ENCODE data around the gene ECE1.

The ECE1 gene

GRCh38 chr1:21322681-21323016, 32.4 kb upstream of the ECE1 start:
- H3K36me3 ChIP-seq (replicated peaks), result no peaks in the 10 kb centered on the region
- no peaks in the 10 kb centered on the region for H3K27me3 ChIP-seq (replicated peaks)
- H3K4me3 ChIP-seq (ENCODE audit: low read depth, low read length), result no peak overlapping the region
- peak overlapping the region; percentile 54 for H3K27ac ChIP-seq
- in situ Hi-C loops (cut with HindIII; ENCODE audit: low pct_ligation_motif_present, low sequenced_read_pairs), result no loop called here
- DNase-seq, result no peak
- TF ChIP-seq, protein P1, sequence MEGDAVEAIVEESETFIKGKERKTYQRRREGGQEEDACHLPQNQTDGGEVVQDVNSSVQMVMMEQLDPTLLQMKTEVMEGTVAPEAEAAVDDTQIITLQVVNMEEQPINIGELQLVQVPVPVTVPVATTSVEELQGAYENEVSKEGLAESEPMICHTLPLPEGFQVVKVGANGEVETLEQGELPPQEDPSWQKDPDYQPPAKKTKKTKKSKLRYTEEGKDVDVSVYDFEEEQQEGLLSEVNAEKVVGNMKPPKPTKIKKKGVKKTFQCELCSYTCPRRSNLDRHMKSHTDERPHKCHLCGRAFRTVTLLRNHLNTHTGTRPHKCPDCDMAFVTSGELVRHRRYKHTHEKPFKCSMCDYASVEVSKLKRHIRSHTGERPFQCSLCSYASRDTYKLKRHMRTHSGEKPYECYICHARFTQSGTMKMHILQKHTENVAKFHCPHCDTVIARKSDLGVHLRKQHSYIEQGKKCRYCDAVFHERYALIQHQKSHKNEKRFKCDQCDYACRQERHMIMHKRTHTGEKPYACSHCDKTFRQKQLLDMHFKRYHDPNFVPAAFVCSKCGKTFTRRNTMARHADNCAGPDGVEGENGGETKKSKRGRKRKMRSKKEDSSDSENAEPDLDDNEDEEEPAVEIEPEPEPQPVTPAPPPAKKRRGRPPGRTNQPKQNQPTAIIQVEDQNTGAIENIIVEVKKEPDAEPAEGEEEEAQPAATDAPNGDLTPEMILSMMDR (IDR thresholded peaks at IDR 0.05; ENCODE audit: low read depth, low read length, missing control alignments), result no peak

DNA sequence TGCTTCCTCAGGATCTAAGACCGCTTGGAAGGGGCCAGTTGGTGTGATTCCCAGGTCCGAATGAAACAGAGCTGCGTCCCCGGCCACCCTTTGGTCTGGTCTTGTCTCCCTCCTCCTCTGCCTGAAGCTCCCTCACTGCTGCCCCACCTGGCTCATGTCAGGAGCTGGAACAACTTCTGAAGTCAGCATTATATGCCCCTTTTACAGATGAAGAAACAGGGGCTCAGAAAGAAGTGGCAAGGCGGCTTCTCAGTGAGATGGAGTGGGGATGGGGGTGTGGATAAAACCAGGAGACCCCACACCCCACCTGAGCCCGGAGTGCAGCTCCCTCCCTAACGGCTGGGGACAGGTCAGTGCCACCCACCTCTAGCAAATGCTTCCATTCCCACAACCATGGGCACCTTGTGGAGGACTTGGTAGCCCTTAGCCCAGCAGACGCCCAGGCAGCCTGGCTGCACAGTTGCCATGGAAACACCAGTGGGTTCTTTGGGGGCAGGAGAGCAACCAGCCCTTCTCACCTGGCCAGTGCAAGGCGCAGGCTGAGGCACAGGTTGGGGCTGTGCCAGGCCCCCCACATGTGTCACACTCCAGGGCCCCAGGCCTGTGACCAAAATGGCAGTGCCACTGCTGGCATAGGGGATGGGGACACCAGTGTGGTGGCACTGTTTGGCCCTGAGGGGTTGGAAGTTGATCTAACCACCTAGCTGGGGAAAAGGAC, 31.9 kb upstream of the ECE1 start:
- Histone ChIP-seq H3K36me3 (replicated peaks) (no peaks in the 10 kb centered on the region), H3K27me3 (replicated peaks) (no peaks in the 10 kb centered on the region), H3K4me3 (ENCODE audit: low read depth, low read length) (no peak overlapping the region), H3K27ac (peak overlapping the region; percentile 88)
- TF ChIP-seq, protein P1 (IDR thresholded peaks at IDR 0.05; ENCODE audit: low read depth, low read length, missing control alignments), result peak; percentile 55
- in situ Hi-C loops (cut with HindIII; ENCODE audit: low pct_ligation_motif_present, low sequenced_read_pairs), result no loop called here
- DNase-seq, result no peak

GRCh38 chr1:21320410-21321108, 30.3 kb upstream of the ECE1 start:
- in situ Hi-C loops (cut with HindIII; ENCODE audit: low pct_ligation_motif_present, low sequenced_read_pairs), result no loop called here
- no peaks in the 10 kb centered on the region for H3K36me3 ChIP-seq (replicated peaks)
- TF ChIP-seq, protein P1 (IDR thresholded peaks at IDR 0.05; ENCODE audit: low read depth, low read length, missing control alignments), result no peak
- H3K27me3 ChIP-seq (replicated peaks), result no peaks in the 10 kb centered on the region
- no peak for DNase-seq
- H3K4me3 ChIP-seq (ENCODE audit: low read depth, low read length), result no peak overlapping the region
- H3K27ac ChIP-seq, result peak overlapping the region; percentile 88

GRCh38 chr1:21319447-21320407, 29.5 kb upstream of the ECE1 start:
- peak overlapping the region; percentile 88 for H3K27ac ChIP-seq
- H3K4me3 ChIP-seq (ENCODE audit: low read depth, low read length), result no peak overlapping the region
- no peak for DNase-seq
- no peaks in the 10 kb centered on the region for H3K27me3 ChIP-seq (replicated peaks)
- H3K36me3 ChIP-seq (replicated peaks), result no peaks in the 10 kb centered on the region
- in situ Hi-C loops (cut with HindIII; ENCODE audit: low pct_ligation_motif_present, low sequenced_read_pairs), result no loop called here
- TF ChIP-seq, protein P1 (IDR thresholded peaks at IDR 0.05; ENCODE audit: low read depth, low read length, missing control alignments), result peak; percentile 50

- H3K36me3 ChIP-seq (replicated peaks), result no peaks in the 10 kb centered on the region
- TF ChIP-seq, protein P1 (IDR thresholded peaks at IDR 0.05; ENCODE audit: low read depth, low read length, missing control alignments), result no peak
- in situ Hi-C loops (cut with HindIII; ENCODE audit: low pct_ligation_motif_present, low sequenced_read_pairs), result no loop called here
- H3K27ac ChIP-seq, result peak overlapping the region; percentile 88
- DNase-seq, result peak; percentile 94
- H3K4me3 ChIP-seq (ENCODE audit: low read depth, low read length), result no peak overlapping the region
- no peaks in the 10 kb centered on the region for H3K27me3 ChIP-seq (replicated peaks)
These were observed 28.5 kb upstream of the ECE1 start for GRCh38 chr1:21318714-21319159.

Data from brain microvascular endothelial cell (primary cell).